K562 (cell line): ENCODE results near the gene NIPBL. TPM values are rescaled to one million over a fixed set of nuclear protein-coding genes. Genes with fewer than 3 reads are reported as not detected.

Experiments
- BCL6 ChIP-seq: fragments of 250-450 bp; sonication (Bioruptor Pico); IDR thresholded peaks from 2 replicates; pipeline ENCODE4 v1.4.0; 2020
- CHD1 ChIP-seq: fragments of 200-600 bp; sonication (generic); IDR thresholded peaks from one replicate; pipeline ENCODE4 v1.6.1; 2012; ENCODE audit warnings: mild to moderate bottlenecking, moderate library complexity, low read length, inconsistent platforms
- E2F3 ChIP-seq: fragments of 250-450 bp; sonication (Bioruptor Pico); IDR thresholded peaks from 2 replicates; pipeline ENCODE4 v1.4.0; 2020; ENCODE audit warnings: mild to moderate bottlenecking
- ETV6 ChIP-seq, 3 experiments: fragments of 150-350 bp in 1 of 3; sonication (generic) in 1 of 3; formaldehyde crosslinking in 1 of 3; IDR thresholded peaks; 2 replicates each; pipeline versions ENCODE4 v1.6.1 to v1.8.0; 2014 to 2022; ENCODE audit warnings: borderline replicate concordance in 2 of 3, low read depth in 2 of 3, antibody characterized with exemption in 1 of 3, low read length in 1 of 3, mild to moderate bottlenecking in 1 of 3, missing genetic modification reagents in 1 of 3
- FOS ChIP-seq: IDR thresholded peaks from 3 replicates; pipeline ENCODE4 v1.6.1; 2011; ENCODE audit not compliant: insufficient read length; ENCODE audit errors: extremely low read depth
- FOXK1 ChIP-seq: sonication (generic); formaldehyde crosslinking; IDR thresholded peaks from 2 replicates; pipeline ENCODE4 v1.8.0; 2022; ENCODE audit warnings: missing genetic modification reagents, mild to moderate bottlenecking, borderline replicate concordance
- GATA2 ChIP-seq: sonication (generic); formaldehyde crosslinking; IDR thresholded peaks from 2 replicates; pipeline ENCODE4 v1.4.0; 2020; ENCODE audit warnings: mild to moderate bottlenecking, missing genetic modification reagents
- KLF16 ChIP-seq: IDR thresholded peaks from 2 replicates; pipeline ENCODE4 v1.6.1; 2016; ENCODE audit warnings: antibody characterized with exemption
- LEF1 ChIP-seq: fragments of 450-650 bp; IDR thresholded peaks from 2 replicates; pipeline ENCODE4 v1.6.1; 2016; ENCODE audit warnings: mild to moderate bottlenecking
- NCOA2 ChIP-seq, 2 experiments: fragments of 450-650 bp; IDR thresholded peaks; 2 replicates each; pipeline ENCODE4 v1.6.1; 2018; ENCODE audit warnings: mild to moderate bottlenecking in 2 of 2, moderate library complexity in 1 of 2; ENCODE audit not compliant: partially characterized antibody in 2 of 2
- NCOA6 ChIP-seq: fragments of 450-650 bp; IDR thresholded peaks from 2 replicates; pipeline ENCODE4 v1.6.1; 2017; ENCODE audit warnings: mild to moderate bottlenecking
- RFX1 ChIP-seq: fragments of 450-650 bp; IDR thresholded peaks from 2 replicates; pipeline ENCODE4 v1.6.1; 2016; ENCODE audit warnings: mild to moderate bottlenecking, moderate library complexity
- SIN3A ChIP-seq, 2 experiments: fragments of 150-350 bp in 1 of 2; IDR thresholded peaks; 2 replicates each; pipeline ENCODE4 v1.6.1; 2011 to 2016; ENCODE audit warnings: borderline replicate concordance in 2 of 2, low read depth in 2 of 2, low read length in 2 of 2, mild to moderate bottlenecking in 2 of 2, moderate library complexity in 2 of 2; ENCODE audit not compliant: control insufficient read depth in 1 of 2
- SMAD2 ChIP-seq: fragments of 150-350 bp; IDR thresholded peaks from 2 replicates; pipeline ENCODE4 v1.6.1; 2014; ENCODE audit warnings: low read depth, mild to moderate bottlenecking, low read length
- SMC3 ChIP-seq: conservative IDR thresholded peaks from 2 replicates; pipeline ENCODE4 v1.6.1; 2011; ENCODE audit warnings: low read depth, low read length, improper control_type of control experiment; ENCODE audit not compliant: insufficient read depth
- ZFP30 ChIP-seq: fragments of 250-450 bp; sonication (Bioruptor Pico); IDR thresholded peaks from 2 replicates; pipeline ENCODE4 v1.8.0; 2022; ENCODE audit warnings: moderate library complexity, mild to moderate bottlenecking, inconsistent platforms, borderline replicate concordance
- ZNF717 ChIP-seq: fragments of 250-450 bp; sonication (Bioruptor Pico); IDR thresholded peaks from 2 replicates; pipeline ENCODE4 v1.5.0; 2021
- ZNF764 ChIP-seq: fragments of 250-450 bp; sonication (Bioruptor Pico); IDR thresholded peaks from 2 replicates; pipeline ENCODE4 v1.4.0; 2020; ENCODE audit warnings: low read depth, mild to moderate bottlenecking, moderate library complexity
- polyA plus RNA-seq, 8 experiments: library from polyadenylated mRNA; depleted of rRNA in 4 of 8; stranded (reverse) in 5 of 8; unstranded in 3 of 8; fragments of >200 nt; fragmentation: Nextera tagmentation in 2 of 8; fragmentation: Illumina TruSeq in 1 of 8; extraction: Ambion mirVana in 2 of 8; extraction: Trizol in 1 of 8; gene quantifications; 2 replicates each; pipeline versions ENCODE4 v1.2.1 to v1.2.3, GENCODE V29; 2011 to 2014; ENCODE audit warnings: inconsistent platforms in 1 of 8, missing spikeins in 1 of 8
- total RNA-seq, 7 experiments: library from RNA; depleted of rRNA in 6 of 7; stranded (reverse); fragments of >200 nt in 6 of 7; fragmentation: Illumina TruSeq in 2 of 7; extraction: Trizol in 2 of 7; gene quantifications; 2 replicates each; pipeline versions ENCODE4 v1.2.1 to v1.2.3, GENCODE V29; 2011 to 2021; ENCODE audit warnings: low replicate concordance in 1 of 7
- TF ChIP-seq, protein P1 (sequence below): fragments of 250-450 bp; sonication (Bioruptor Pico); IDR thresholded peaks from 2 replicates; pipeline ENCODE4 v1.8.0; 2021; ENCODE audit warnings: mild to moderate bottlenecking, moderate library complexity
- TF ChIP-seq, protein P2 (sequence below): sonication (generic); formaldehyde crosslinking; IDR thresholded peaks from 2 replicates; pipeline ENCODE4 v1.8.1; 2023; ENCODE audit warnings: mild to moderate bottlenecking, missing genetic modification reagents
- TF ChIP-seq, protein P3 (sequence below): fragments of 250-450 bp; sonication (Bioruptor Pico); IDR thresholded peaks from 2 replicates; pipeline ENCODE4 v1.4.0; 2020; ENCODE audit warnings: mild to moderate bottlenecking
- TF ChIP-seq, protein P4 (sequence below): fragments of 450-650 bp; IDR thresholded peaks from 2 replicates; pipeline ENCODE4 v1.7.1; 2018; ENCODE audit warnings: mild to moderate bottlenecking, low read depth; ENCODE audit not compliant: partially characterized antibody

The NIPBL gene
- total and polyA plus RNA-seq, 9 of the 15 experiments (the other 6 are each of a cell fraction or from before 2014, with no cell fraction given) = 12.9 to 56.7 (median 38.9) TPM

DNA sequence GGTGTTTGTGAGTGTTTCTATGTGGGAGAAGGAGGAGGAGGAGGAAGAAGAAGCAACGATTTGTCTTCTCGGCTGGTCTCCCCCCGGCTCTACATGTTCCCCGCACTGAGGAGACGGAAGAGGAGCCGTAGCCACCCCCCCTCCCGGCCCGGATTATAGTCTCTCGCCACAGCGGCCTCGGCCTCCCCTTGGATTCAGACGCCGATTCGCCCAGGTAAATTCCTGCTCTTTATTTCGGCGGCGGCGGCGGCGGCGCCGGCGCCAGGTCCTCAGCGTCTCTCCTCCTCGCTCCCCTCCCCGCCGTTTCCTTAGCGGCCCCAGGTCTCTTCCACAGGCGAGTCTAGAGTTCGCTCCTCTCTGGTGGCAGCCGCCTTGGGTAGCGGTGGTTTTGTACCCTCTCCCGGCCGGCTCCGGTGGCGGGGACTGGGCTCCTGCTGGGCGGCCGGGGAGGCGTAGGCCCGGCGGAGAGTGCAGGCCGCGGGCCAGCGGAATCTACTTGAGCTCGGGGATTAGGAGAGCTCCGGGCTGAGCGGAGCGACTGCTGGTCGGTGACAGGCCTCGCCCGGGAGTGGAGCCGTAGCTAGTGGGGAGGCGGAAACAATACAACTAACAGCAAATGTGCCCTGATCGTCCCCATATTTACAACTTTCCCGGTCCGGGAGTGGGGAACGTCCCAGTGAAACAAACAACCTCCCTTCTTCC is 547 bp downstream of the NIPBL start (continued):
- TF ChIP-seq, protein P1, sequence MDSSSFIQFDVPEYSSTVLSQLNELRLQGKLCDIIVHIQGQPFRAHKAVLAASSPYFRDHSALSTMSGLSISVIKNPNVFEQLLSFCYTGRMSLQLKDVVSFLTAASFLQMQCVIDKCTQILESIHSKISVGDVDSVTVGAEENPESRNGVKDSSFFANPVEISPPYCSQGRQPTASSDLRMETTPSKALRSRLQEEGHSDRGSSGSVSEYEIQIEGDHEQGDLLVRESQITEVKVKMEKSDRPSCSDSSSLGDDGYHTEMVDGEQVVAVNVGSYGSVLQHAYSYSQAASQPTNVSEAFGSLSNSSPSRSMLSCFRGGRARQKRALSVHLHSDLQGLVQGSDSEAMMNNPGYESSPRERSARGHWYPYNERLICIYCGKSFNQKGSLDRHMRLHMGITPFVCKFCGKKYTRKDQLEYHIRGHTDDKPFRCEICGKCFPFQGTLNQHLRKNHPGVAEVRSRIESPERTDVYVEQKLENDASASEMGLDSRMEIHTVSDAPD (CRISPR knock-in tag) = no peak
- TF ChIP-seq NCOA2 (IDR thresholded peaks at IDR 0.05; ENCODE audit: partially characterized antibody in 2 of 2) = no peak
- peak in 1 of 2 experiments; percentile 67; a peak in 2 of 4 replicates for TF ChIP-seq SIN3A (IDR thresholded peaks at IDR 0.05; ENCODE audit: borderline replicate concordance in 2 of 2, control insufficient read depth in 1 of 2, low read depth in 2 of 2, low read length in 2 of 2)
- TF ChIP-seq SMC3 = no peak
- no peak for TF ChIP-seq NCOA6
- no peak for TF ChIP-seq ZNF717
- TF ChIP-seq, protein P2, sequence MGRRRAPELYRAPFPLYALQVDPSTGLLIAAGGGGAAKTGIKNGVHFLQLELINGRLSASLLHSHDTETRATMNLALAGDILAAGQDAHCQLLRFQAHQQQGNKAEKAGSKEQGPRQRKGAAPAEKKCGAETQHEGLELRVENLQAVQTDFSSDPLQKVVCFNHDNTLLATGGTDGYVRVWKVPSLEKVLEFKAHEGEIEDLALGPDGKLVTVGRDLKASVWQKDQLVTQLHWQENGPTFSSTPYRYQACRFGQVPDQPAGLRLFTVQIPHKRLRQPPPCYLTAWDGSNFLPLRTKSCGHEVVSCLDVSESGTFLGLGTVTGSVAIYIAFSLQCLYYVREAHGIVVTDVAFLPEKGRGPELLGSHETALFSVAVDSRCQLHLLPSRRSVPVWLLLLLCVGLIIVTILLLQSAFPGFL (CRISPR knock-in tag) = no peak
- no peak for TF ChIP-seq GATA2 (CRISPR knock-in tag)
- TF ChIP-seq LEF1 = no peak
- TF ChIP-seq E2F3 (CRISPR knock-in tag) = 0 out of 2 replicates have a peak, but pooled peaks have one; percentile 10
- TF ChIP-seq, protein P3, sequence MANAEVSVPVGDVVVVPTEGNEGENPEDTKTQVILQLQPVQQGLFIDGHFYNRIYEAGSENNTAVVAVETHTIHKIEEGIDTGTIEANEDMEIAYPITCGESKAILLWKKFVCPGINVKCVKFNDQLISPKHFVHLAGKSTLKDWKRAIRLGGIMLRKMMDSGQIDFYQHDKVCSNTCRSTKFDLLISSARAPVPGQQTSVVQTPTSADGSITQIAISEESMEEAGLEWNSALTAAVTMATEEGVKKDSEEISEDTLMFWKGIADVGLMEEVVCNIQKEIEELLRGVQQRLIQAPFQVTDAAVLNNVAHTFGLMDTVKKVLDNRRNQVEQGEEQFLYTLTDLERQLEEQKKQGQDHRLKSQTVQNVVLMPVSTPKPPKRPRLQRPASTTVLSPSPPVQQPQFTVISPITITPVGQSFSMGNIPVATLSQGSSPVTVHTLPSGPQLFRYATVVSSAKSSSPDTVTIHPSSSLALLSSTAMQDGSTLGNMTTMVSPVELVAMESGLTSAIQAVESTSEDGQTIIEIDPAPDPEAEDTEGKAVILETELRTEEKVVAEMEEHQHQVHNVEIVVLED (CRISPR knock-in tag) = 0 out of 2 replicates have a peak, but pooled peaks have one; percentile 8
- TF ChIP-seq FOXK1 (CRISPR knock-in tag) = no peak
- no peak for TF ChIP-seq ZNF764
- TF ChIP-seq BCL6 (CRISPR knock-in tag) = no peak
- TF ChIP-seq CHD1 = peak; percentile 100
- TF ChIP-seq FOS = no peak
- TF ChIP-seq ETV6 (IDR thresholded peaks at IDR 0.05; ENCODE audit: borderline replicate concordance in 1 of 2, low read depth in 2 of 2, low read length in 1 of 2) = no peak
- no peak for TF ChIP-seq ETV6 (CRISPR knock-in tag; IDR thresholded peaks at IDR 0.05; ENCODE audit: borderline replicate concordance)
- no peak for TF ChIP-seq SMAD2
- TF ChIP-seq ZFP30 (CRISPR knock-in tag) = no peak
- TF ChIP-seq, protein P4, sequence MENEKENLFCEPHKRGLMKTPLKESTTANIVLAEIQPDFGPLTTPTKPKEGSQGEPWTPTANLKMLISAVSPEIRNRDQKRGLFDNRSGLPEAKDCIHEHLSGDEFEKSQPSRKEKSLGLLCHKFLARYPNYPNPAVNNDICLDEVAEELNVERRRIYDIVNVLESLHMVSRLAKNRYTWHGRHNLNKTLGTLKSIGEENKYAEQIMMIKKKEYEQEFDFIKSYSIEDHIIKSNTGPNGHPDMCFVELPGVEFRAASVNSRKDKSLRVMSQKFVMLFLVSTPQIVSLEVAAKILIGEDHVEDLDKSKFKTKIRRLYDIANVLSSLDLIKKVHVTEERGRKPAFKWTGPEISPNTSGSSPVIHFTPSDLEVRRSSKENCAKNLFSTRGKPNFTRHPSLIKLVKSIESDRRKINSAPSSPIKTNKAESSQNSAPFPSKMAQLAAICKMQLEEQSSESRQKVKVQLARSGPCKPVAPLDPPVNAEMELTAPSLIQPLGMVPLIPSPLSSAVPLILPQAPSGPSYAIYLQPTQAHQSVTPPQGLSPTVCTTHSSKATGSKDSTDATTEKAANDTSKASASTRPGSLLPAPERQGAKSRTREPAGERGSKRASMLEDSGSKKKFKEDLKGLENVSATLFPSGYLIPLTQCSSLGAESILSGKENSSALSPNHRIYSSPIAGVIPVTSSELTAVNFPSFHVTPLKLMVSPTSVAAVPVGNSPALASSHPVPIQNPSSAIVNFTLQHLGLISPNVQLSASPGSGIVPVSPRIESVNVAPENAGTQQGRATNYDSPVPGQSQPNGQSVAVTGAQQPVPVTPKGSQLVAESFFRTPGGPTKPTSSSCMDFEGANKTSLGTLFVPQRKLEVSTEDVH = no peak
- no peak for TF ChIP-seq RFX1
- TF ChIP-seq KLF16 = no peak
